Activated B cell treated with CpG ODN at 0.5 μM for 24 hours (primary cell): ENCODE results near the gene TCF23. TPM values are rescaled to one million over a fixed set of nuclear protein-coding genes. Genes with fewer than 3 reads are reported as not detected.

ENCODE experiments used
- ATAC-seq: fragments of 200-7000 bp; cut with Tn5 transposase; one replicate; pipeline ENCODE4 v1.10.0; 2021; ENCODE audit warnings: low read depth, mild to moderate bottlenecking, moderate library complexity
- CTCF ChIA-PET: fragments of 350-600 bp; sonication (Branson Sonifier 250); formaldehyde crosslinking; loops from one replicate; lab custom pipeline; 2021; ENCODE audit warnings: antibody characterized with exemption; lab: Charles Lee
- POLR2A ChIA-PET: fragments of 350-600 bp; sonication (Branson Sonifier 250); formaldehyde crosslinking; loops from one replicate; lab custom pipeline; 2021; ENCODE audit warnings: antibody characterized with exemption; lab: Charles Lee
- DNase-seq: peaks from one replicate; pipeline ENCODE4 v3.0.0; 2022
- H3K27ac Mint-ChIP-seq: one replicate; pipeline ENCODE4 v1.8.0; 2020; ENCODE audit warnings: mixed read lengths
- H3K27me3 Mint-ChIP-seq: one replicate; pipeline ENCODE4 v1.8.0; 2021; ENCODE audit warnings: mixed read lengths
- H3K36me3 Mint-ChIP-seq: one replicate; pipeline ENCODE4 v1.8.0; 2021; ENCODE audit warnings: low read depth, mixed read lengths
- H3K4me1 Mint-ChIP-seq: one replicate; pipeline ENCODE4 v1.8.0; 2021; ENCODE audit warnings: mixed read lengths
- H3K4me3 Mint-ChIP-seq: one replicate; pipeline ENCODE4 v1.8.0; 2020; ENCODE audit warnings: mild to moderate bottlenecking, mixed read lengths
- H3K9me3 Mint-ChIP-seq: one replicate; pipeline ENCODE4 v1.8.0; 2020; ENCODE audit warnings: mixed read lengths
- CTCF ChIP-seq: fragments of 200-600 bp; IDR thresholded peaks from one replicate; pipeline ENCODE4 v1.8.0; 2022; ENCODE audit warnings: antibody characterized with exemption, mild to moderate bottlenecking
- intact Hi-C: fragments of 100-400 bp; cut with micrococcal nuclease; formaldehyde crosslinking; loops from one replicate; pipeline ENCODE4 v1.15.1; 2024
- total RNA-seq: library from RNA; stranded (reverse); gene quantifications from 2 replicates; pipeline ENCODE4 v1.2.3, GENCODE V29; 2022

The TCF23 gene
- 0.07 TPM in 1 of 2 replicates, not detected in the other for total RNA-seq

GRCh38 chr2:27148801-27149439 is at the start of gene TCF23:
TCF23 (plus strand) TSS chr2:27149004; CDS start chr2:27149134, 130 bp downstream.
- no peak for TF ChIP-seq CTCF
- CTCF ChIA-PET, result no interaction called here
- Mint-ChIP-seq H3K27ac (no peak within 1 kb of the TSS), H3K9me3 (no peaks in the 10 kb centered on the region), H3K27me3 (peaks cover 23% of the 10 kb centered on the region), H3K36me3 (no peaks in the 10 kb centered on the region), H3K4me1 (no peaks in the 10 kb centered on the region), H3K4me3 (no peak within 1 kb of the TSS)
- no peak for DNase-seq
- POLR2A ChIA-PET, result no interaction called here
- ATAC-seq, result no peak
- intact Hi-C loops, result no loop called here

- H3K27me3 Mint-ChIP-seq, result peaks cover 1% of the 10 kb centered on the region
- no peak overlapping the region for H3K4me3 Mint-ChIP-seq
- ATAC-seq, result no peak
- no peak for TF ChIP-seq CTCF
- CTCF ChIA-PET, result interaction anchor here (0.9 to 4.6 kb wide), 5 partner anchors 92 to 204 kb away, joined by 3 to 38 read pairs (median 7); partner anchors contain the start of genes CAD and TRIM54
- H3K4me1 Mint-ChIP-seq, result peaks cover 11% of the 10 kb centered on the region
- H3K9me3 Mint-ChIP-seq, result no peaks in the 10 kb centered on the region
- H3K27ac Mint-ChIP-seq, result no peak overlapping the region
- no peak for DNase-seq
- intact Hi-C loops, result no loop called here
- POLR2A ChIA-PET, result interaction anchor here (0.5 kb wide), 1 partner anchor 12 kb away, joined by 4 read pairs; no protein-coding TSS in a partner anchor
- H3K36me3 Mint-ChIP-seq, result no peaks in the 10 kb centered on the region
These were observed 49.4 kb upstream of the TCF23 start for GRCh38 chr2:27099334-27099955.

GRCh38 chr2:27100036-27100435 is 48.8 kb upstream of the TCF23 start:
- H3K36me3 Mint-ChIP-seq, result no peaks in the 10 kb centered on the region
- CTCF ChIA-PET, result interaction anchor here (0.7 to 4.6 kb wide), 5 partner anchors 91 to 203 kb away, joined by 3 to 38 read pairs (median 7); partner anchors contain the start of gene CAD
- TF ChIP-seq CTCF, result no peak
- peaks cover 11% of the 10 kb centered on the region for H3K4me1 Mint-ChIP-seq
- no peak overlapping the region for H3K4me3 Mint-ChIP-seq
- no peak for ATAC-seq
- intact Hi-C loops, result no loop called here
- H3K27me3 Mint-ChIP-seq, result peaks cover 6% of the 10 kb centered on the region
- POLR2A ChIA-PET, result no interaction called here
- H3K9me3 Mint-ChIP-seq, result no peaks in the 10 kb centered on the region
- no peak overlapping the region for H3K27ac Mint-ChIP-seq
- DNase-seq, result no peak

- Mint-ChIP-seq H3K4me1 (no peaks in the 10 kb centered on the region), H3K9me3 (no peaks in the 10 kb centered on the region), H3K36me3 (no peaks in the 10 kb centered on the region), H3K27me3 (peaks cover 6% of the 10 kb centered on the region), H3K27ac (no peak overlapping the region), H3K4me3 (no peak overlapping the region)
- ATAC-seq (no peak), DNase-seq (no peak)
- TF ChIP-seq CTCF, result no peak
- ChIA-PET POLR2A (interaction anchor here (0.6 to 1.1 kb wide), 2 partner anchors 34 to 177 kb away, joined by 4 to 7 read pairs; no protein-coding TSS in a partner anchor), CTCF (interaction anchor here (0.9 to 4.6 kb wide), 3 partner anchors 32 to 178 kb away, joined by 3 to 38 read pairs (median 4); partner anchors contain the start of gene PREB)
- intact Hi-C loops, result no loop called here
These were observed 46.5 kb upstream of the TCF23 start for GRCh38 chr2:27102329-27102728.

GRCh38 chr2:27105981-27106380 is 42.8 kb upstream of the TCF23 start:
- Mint-ChIP-seq H3K4me1 (no peaks in the 10 kb centered on the region), H3K4me3 (no peak overlapping the region), H3K27me3 (peaks cover 6% of the 10 kb centered on the region), H3K27ac (no peak overlapping the region), H3K36me3 (no peaks in the 10 kb centered on the region), H3K9me3 (no peaks in the 10 kb centered on the region)
- DNase-seq (no peak), ATAC-seq (no peak)
- ChIA-PET CTCF (interaction anchor here (0.9 to 1.4 kb wide), 2 partner anchors 10 to 144 kb away, joined by 3 to 4 read pairs; no protein-coding TSS in a partner anchor), POLR2A (interaction anchor here (1.1 to 1.3 kb wide), 2 partner anchors 25 to 106 kb away, joined by 3 to 4 read pairs; partner anchors contain the start of genes ATRAID and SLC5A6)
- TF ChIP-seq CTCF, result no peak
- intact Hi-C loops, result no loop called here
